IPS DF 19.7 (cell line): ENCODE measurements around the gene ADH7.
A peak's percentile ranks its signal among the peaks of the same experiment; 100 is the strongest.
"Not testable (repeated sequence)": the region's sequence is repeated elsewhere in the genome, so short reads cannot be mapped to it uniquely, and the experiment has no call there.

Experiments used
- DNase-seq: peaks from one replicate; pipeline ENCODE4 v3.0.0-alpha.2; 2013; ENCODE audit warnings: low read depth, low spot score

ADH7 gene

DNA sequence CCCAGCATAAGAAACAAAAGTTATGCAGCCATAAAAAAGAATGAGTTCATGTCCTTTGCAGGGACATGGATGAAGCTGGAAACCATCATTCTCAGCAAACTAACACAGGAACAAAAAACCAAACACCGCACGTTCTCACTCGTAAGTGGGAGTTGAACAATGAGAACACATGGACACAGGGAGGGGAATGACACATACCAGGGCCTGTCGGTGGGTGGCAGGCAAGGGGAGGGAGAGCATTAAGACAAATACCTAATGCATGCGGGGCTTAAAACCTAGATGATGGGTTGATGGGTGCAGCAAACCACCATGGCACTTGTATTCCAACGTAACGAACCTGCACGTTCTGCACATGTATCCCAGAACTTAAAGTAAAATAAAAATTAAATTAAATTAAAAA, 19.4 kb downstream of the ADH7 start:
- DNase-seq: not testable (repeated sequence)

GRCh38 chr4:99414902-99415301, 20.2 kb downstream of the ADH7 start:
- not testable (repeated sequence) for DNase-seq

DNA sequence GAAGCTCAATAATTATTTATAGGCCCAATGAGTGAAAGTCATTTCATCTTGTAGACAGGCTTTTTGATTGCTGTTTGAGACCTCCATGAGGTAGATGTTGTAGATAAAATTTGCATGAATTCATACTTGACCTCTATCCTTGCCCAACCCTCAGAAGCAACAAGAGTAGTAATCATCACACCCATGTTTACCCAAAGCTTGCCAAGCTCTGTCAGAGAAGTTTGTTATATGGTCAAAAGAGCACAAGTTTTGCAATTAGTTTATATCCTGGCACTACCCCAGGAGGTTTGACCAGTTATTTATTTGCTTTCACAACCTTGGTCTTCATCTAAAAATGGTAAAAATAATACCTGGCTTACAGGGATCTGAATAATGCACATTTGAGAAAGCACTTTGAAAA, 20.7 kb downstream of the ADH7 start:
- no peak for DNase-seq

DNA sequence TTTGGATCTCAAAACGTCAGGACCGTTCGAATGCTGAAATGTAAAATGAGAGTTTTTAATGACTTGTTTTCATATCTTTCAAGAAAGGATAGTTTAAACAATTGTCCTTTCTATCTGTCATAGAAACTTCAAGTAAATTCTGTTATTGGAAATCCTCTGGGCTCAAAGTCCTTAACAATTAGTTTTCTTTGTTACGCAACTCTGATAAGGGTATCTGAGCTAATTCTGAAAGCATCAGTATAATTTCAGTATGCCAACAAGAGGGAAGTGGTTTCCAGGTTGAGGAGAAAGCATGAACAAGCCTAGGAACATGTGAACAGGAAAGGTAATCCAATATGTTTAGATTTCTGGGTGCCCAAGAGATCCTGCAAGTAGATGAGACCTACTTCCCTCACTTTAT, 22.0 kb downstream of the ADH7 start:
- DNase-seq: no peak

GRCh38 chr4:99411041-99411440, 24.1 kb downstream of the ADH7 start:
- no peak for DNase-seq

GRCh38 chr4:99410075-99410474, 25.1 kb downstream of the ADH7 start:
- no peak for DNase-seq

DNA sequence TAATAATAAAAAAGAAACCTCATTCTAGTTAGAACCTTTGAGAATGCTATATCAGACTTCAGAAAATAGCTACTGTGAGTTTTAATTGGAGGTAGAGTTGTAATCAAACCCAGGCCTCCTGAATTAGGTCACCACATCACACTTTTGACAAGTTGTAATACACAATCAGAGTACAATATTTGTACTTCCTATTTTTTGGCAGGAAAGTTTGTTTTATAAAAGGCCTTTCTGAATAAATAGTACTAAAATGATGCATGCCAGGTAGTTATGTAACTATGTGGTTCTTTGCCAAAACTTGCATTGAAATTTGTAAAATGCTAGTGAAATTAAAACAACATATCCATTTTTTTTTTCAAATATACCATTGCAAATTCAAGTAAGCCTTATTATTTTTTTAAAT, 26.8 kb downstream of the ADH7 start:
- DNase-seq: no peak

GRCh38 chr4:99405433-99406115, 29.6 kb downstream of the ADH7 start:
- peak; percentile 17 for DNase-seq

DNA sequence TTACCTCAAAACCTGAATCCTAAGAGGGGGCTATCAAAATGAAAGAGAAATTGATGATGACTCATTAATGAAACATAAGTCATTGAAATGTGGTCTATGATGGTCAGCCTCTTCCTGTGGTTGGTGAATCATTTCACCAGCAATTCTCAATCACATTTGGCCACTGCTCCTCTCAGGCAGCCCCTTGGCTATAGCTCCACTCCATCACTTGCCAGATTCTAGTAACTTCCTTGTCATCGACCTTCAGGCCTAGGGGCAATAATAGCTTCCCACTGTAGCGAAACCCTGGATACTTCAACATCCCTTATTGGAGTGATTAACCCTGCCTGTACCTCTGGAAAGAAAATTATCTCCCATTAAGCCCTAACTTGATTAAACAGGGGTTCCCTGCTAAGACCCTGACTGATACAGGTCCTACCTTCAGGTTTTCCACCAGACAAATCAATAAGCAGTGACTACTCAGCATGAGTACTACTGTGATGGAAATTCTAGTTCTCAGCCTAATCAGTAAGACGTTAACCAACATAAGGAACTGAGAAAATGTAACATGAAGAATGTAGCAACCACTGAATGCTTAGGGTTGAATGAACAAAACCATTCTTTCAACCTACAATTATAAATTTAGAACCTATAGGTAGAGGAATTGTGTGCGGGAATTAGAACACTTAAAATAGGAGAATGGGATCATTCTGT, 30.4 kb downstream of the ADH7 start:
- DNase-seq: no peak

GRCh38 chr4:99403380-99404184, 31.6 kb downstream of the ADH7 start:
- no peak for DNase-seq

GRCh38 chr4:99402765-99403164, 32.4 kb downstream of the ADH7 start:
- DNase-seq: no peak

GRCh38 chr4:99400831-99401230, 34.3 kb downstream of the ADH7 start:
- no peak for DNase-seq

GRCh38 chr4:99399017-99399416, 36.1 kb downstream of the ADH7 start:
- DNase-seq: no peak

- no peak for DNase-seq
These were observed 39.4 kb downstream of the ADH7 start for GRCh38 chr4:99395595-99396364.

DNA sequence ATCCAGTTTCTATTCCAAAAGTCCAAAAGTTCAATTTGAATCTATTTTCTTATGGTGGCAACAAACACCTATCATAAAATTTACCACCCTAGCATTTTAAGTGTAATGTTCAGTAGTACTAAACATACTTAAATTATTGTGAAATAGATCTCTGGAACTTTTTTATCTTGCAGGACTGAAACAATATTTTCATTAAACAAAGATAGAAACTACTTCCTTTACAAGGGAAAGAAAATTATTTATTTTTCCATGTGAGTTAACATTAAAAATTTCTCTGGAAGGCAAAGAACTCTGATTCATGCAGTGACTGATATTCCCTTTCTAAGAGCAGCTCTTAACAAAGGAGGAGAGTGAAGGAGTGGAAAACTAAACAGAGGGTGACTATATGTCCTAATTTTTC, 40.2 kb downstream of the ADH7 start:
- no peak for DNase-seq

- DNase-seq: no peak
These were observed 45.1 kb downstream of the ADH7 start for GRCh38 chr4:99390055-99390454.

DNA sequence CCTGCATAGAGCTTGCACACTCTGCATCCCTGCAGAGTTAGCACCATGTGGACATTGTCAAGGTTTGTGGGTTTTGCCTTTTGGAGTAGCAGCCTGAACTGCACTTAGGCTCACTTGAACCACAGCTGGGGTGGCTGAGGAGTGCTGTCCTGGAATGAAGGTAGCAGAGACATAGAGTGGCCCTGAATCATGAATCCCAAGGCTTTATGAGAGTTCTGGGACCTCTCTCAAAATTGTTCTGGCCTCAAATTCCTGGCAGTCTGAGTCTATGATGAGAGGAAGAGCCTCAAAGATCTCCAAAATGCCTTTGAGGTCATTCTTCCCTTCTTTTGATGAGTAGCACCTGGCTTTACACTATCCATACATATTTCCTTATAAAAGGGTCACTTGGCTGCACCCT, 45.5 kb downstream of the ADH7 start:
- no peak for DNase-seq

DNA sequence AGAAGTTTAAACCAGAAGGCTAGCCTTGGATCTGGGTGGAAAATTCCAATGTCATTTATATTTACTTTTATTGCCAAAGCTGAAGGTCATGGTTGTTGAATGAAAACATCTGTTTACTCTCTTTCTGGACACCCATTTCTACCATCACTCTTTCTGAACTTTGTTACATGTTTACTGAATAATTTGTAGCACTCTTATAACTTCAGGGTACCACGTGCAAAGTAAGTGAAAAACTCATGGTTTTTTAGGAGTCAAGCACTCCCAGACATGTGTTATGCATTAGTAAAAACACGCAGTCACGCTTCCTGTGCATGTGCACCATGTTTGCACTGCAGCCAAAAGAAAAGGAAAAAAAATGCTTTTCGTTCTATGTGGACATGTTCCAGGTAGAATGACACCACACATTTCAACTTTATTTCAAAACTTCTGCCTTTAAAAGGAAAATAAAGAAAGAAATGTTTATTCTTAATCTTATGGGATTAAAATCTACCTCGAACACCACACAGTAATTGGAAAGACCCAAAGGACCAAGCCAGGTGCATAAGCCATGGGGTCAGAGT, 51.2 kb downstream of the ADH7 start:
- no peak for DNase-seq

DNA sequence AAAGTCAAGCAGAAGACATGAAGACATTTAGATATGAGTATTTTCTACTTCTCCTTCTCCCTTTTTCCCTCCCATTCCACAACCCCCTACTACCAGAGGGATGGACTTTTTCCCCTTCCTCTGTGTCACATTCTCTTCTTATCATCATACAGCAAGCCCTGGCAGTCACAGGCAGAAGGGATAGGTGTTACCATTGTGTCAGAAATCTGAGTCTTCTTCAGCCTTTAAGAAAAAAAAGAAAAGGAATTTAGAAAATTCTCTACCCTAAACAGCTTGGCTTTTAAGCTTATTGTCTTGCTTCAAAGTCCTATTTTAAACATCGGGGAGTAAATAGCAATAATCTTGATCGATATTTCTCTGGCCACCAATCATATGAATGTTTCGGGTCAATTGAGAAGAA, 51.7 kb downstream of the ADH7 start:
- no peak for DNase-seq

GRCh38 chr4:99382745-99383360, 52.3 kb downstream of the ADH7 start:
- no peak for DNase-seq

DNA sequence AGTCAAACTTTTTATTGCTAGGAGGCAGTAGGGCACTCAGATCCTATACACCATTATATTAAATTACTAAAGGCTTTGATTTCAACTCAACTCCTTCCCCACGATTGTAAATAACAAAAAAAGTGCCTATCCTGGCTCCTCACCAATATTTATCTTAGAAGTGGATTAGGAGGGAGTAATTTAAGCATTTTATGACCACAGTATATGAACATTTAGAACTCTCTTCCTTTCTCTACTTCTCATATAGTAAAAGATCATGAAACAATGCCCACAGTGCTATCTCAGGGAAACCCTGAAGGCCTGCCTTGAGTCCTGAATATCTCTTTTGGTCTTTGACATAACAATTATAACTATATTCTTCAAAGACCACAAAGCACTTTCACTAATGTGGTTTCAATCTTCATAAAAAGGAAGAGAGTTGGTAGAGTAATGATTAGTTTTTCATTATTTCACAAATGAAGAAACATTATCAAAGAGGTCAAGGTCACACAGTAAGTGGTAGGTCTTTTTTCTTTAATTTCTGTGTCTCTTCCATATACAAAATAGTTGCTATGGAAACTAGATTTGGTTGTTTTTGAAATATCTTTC, 53.5 kb downstream of the ADH7 start:
- no peak for DNase-seq
